SK-N-SH treated with all-trans-retinoic acid at 6 μM for 48 hours (cell line): Measurements from ENCODE around the gene GPR55.

Source experiments
- ARNTL ChIP-seq: fragments of 450-650 bp; formaldehyde crosslinking; IDR thresholded peaks from 2 replicates; pipeline ENCODE4 v1.5.0; 2020; ENCODE audit warnings: low read depth, mild to moderate bottlenecking, moderate library complexity, borderline replicate concordance
- CSRNP3 ChIP-seq: fragments of 250-450 bp; sonication (Bioruptor Pico); IDR thresholded peaks from 2 replicates; pipeline ENCODE4 v1.5.1; 2021; ENCODE audit warnings: mild to moderate bottlenecking, moderate library complexity
- ESRRG ChIP-seq: fragments of 250-450 bp; sonication (Bioruptor Pico); IDR thresholded peaks from 2 replicates; pipeline ENCODE4 v1.6.1; 2021; ENCODE audit warnings: mild to moderate bottlenecking
- GLIS3 ChIP-seq: fragments of 250-450 bp; sonication (Bioruptor Pico); IDR thresholded peaks from 2 replicates; pipeline ENCODE4 v1.5.0; 2020; ENCODE audit warnings: mild to moderate bottlenecking, moderate library complexity
- ISL1 ChIP-seq: fragments of 250-450 bp; sonication (Bioruptor Pico); IDR thresholded peaks from 2 replicates; pipeline ENCODE4 v2.1.2; 2022; ENCODE audit warnings: mild to moderate bottlenecking, moderate library complexity
- PATZ1 ChIP-seq: fragments of 250-450 bp; sonication (Bioruptor Pico); IDR thresholded peaks from 2 replicates; pipeline ENCODE4 v1.8.0; 2020; ENCODE audit warnings: mild to moderate bottlenecking, moderate library complexity, borderline replicate concordance
- POU6F1 ChIP-seq: fragments of 250-450 bp; sonication (Bioruptor Pico); IDR thresholded peaks from 2 replicates; pipeline ENCODE4 v1.8.0; 2021; ENCODE audit warnings: low read depth, mild to moderate bottlenecking, moderate library complexity, borderline replicate concordance
- PPARA ChIP-seq: fragments of 250-450 bp; sonication (Bioruptor Pico); IDR thresholded peaks from 2 replicates; pipeline ENCODE4 v1.5.0; 2020; ENCODE audit warnings: mild to moderate bottlenecking, borderline replicate concordance
- RARB ChIP-seq: fragments of 250-450 bp; sonication (Bioruptor Pico); IDR thresholded peaks from 2 replicates; pipeline ENCODE4 v1.8.0; 2021; ENCODE audit warnings: mild to moderate bottlenecking, moderate library complexity
- SNAI2 ChIP-seq: fragments of 250-450 bp; sonication (Bioruptor Pico); IDR thresholded peaks from 2 replicates; pipeline ENCODE4 v1.5.0; 2020; ENCODE audit warnings: mild to moderate bottlenecking, moderate library complexity
- TCF4 ChIP-seq: fragments of 250-450 bp; sonication (Bioruptor Pico); IDR thresholded peaks from 2 replicates; pipeline ENCODE4 v1.8.0; 2021; ENCODE audit warnings: mild to moderate bottlenecking, moderate library complexity, borderline replicate concordance
- ZC3H10 ChIP-seq: fragments of 250-450 bp; sonication (Bioruptor Pico); IDR thresholded peaks from 2 replicates; pipeline ENCODE4 v1.5.1; 2021; ENCODE audit warnings: mild to moderate bottlenecking, moderate library complexity
- ZNF565 ChIP-seq: fragments of 450-650 bp; formaldehyde crosslinking; conservative IDR thresholded peaks from 2 replicates; pipeline ENCODE4 v1.5.0; 2020; ENCODE audit warnings: low read depth, mild to moderate bottlenecking, moderate library complexity
- ZNF70 ChIP-seq: fragments of 450-650 bp; formaldehyde crosslinking; IDR thresholded peaks from 2 replicates; pipeline ENCODE4 v1.5.0; 2020; ENCODE audit warnings: mild to moderate bottlenecking, moderate library complexity

GRCh38 chr2:230865307-230865765 is 59.7 kb downstream of the GPR55 start:
- TF ChIP-seq SNAI2 (no peak), TCF4 (CRISPR knock-in tag) (no peak), ISL1 (CRISPR knock-in tag) (no peak), ARNTL (CRISPR knock-in tag) (no peak), ZNF565 (CRISPR knock-in tag) (no peak), CSRNP3 (CRISPR knock-in tag) (no peak), RARB (CRISPR knock-in tag) (no peak), PATZ1 (CRISPR knock-in tag) (no peak), POU6F1 (CRISPR knock-in tag) (no peak), ESRRG (CRISPR knock-in tag) (no peak), GLIS3 (CRISPR knock-in tag) (no peak), PPARA (no peak), ZC3H10 (CRISPR knock-in tag) (no peak), ZNF70 (CRISPR knock-in tag) (no peak)
